GM19240 (cell line): Measurements from ENCODE around the gene SH3GL2.

Source experiments
- DNase-seq: peaks from one replicate; pipeline ENCODE4 v3.0.0; 2011; ENCODE audit warnings: low spot score; ENCODE audit not compliant: insufficient read length

SH3GL2 gene

GRCh38 chr9:17609312-17610005, 30.6 kb downstream of the SH3GL2 start:
- DNase-seq = no peak

GRCh38 chr9:17611342-17611741, 32.5 kb downstream of the SH3GL2 start:
- DNase-seq = no peak

GRCh38 chr9:17611917-17612316, 33.1 kb downstream of the SH3GL2 start:
- DNase-seq = no peak

- DNase-seq = no peak
Observed at GRCh38 chr9:17613758-17614157, 34.9 kb downstream of the SH3GL2 start.

- DNase-seq = no peak
Observed at GRCh38 chr9:17614250-17614649, 35.4 kb downstream of the SH3GL2 start.

GRCh38 chr9:17614903-17615302, 36.0 kb downstream of the SH3GL2 start:
- no peak for DNase-seq

GRCh38 chr9:17622141-17622540, 43.3 kb downstream of the SH3GL2 start:
- no peak for DNase-seq

- no peak for DNase-seq
Observed at GRCh38 chr9:17622749-17623148, 43.9 kb downstream of the SH3GL2 start.

GRCh38 chr9:17623965-17624364, 45.1 kb downstream of the SH3GL2 start:
- DNase-seq = no peak

GRCh38 chr9:17624571-17624970, 45.7 kb downstream of the SH3GL2 start:
- DNase-seq = no peak

- DNase-seq = no peak
Observed at GRCh38 chr9:17625644-17626388, 47.0 kb downstream of the SH3GL2 start.

- DNase-seq = no peak
Observed at GRCh38 chr9:17627641-17628040, 48.8 kb downstream of the SH3GL2 start.

GRCh38 chr9:17628624-17629023, 49.8 kb downstream of the SH3GL2 start:
- DNase-seq = no peak

GRCh38 chr9:17630531-17630949, 51.7 kb downstream of the SH3GL2 start:
- no peak for DNase-seq

- no peak for DNase-seq
Observed at GRCh38 chr9:17631396-17631795, 52.5 kb downstream of the SH3GL2 start.

GRCh38 chr9:17632994-17633393, 54.1 kb downstream of the SH3GL2 start:
- no peak for DNase-seq

- no peak for DNase-seq
Observed at GRCh38 chr9:17635115-17635890, 56.4 kb downstream of the SH3GL2 start.

- DNase-seq = no peak
Observed at GRCh38 chr9:17636349-17636748, 57.5 kb downstream of the SH3GL2 start.

GRCh38 chr9:17636821-17637220, 58.0 kb downstream of the SH3GL2 start:
- no peak for DNase-seq

GRCh38 chr9:17637229-17637628, 58.4 kb downstream of the SH3GL2 start:
- DNase-seq = no peak

- DNase-seq = no peak
Observed at GRCh38 chr9:17648516-17648915, 69.7 kb downstream of the SH3GL2 start.

GRCh38 chr9:17651725-17652124, 72.9 kb downstream of the SH3GL2 start:
- DNase-seq = no peak
